Mesenchymal stem cell (in vitro differentiated cells and primary cell): ENCODE results near the gene SAV1.
A peak's percentile ranks its signal among the peaks of the same experiment; 100 is the strongest.

ENCODE experiments used
- DNase-seq: peaks from one replicate; pipeline ENCODE4 v3.0.0-alpha.2; 2013
- H2AFZ ChIP-seq: one replicate; pipeline ENCODE4 v1.6.1; 2013; ENCODE audit warnings: low read depth, mild to moderate bottlenecking, control low read depth, inconsistent platforms, low read length, moderate library complexity
- H2AK5ac ChIP-seq: 2 replicates; pipeline ENCODE4 v1.6.1; 2013; ENCODE audit warnings: low read length, moderate library complexity, mild to moderate bottlenecking, inconsistent platforms; ENCODE audit not compliant: severe bottlenecking
- H2BK120ac ChIP-seq: one replicate; pipeline ENCODE4 v1.6.1; 2013; ENCODE audit warnings: low read depth, mild to moderate bottlenecking, inconsistent platforms, low read length, moderate library complexity
- H2BK12ac ChIP-seq, 2 experiments: one replicate each; pipeline ENCODE4 v1.6.1; 2013; ENCODE audit warnings: inconsistent platforms in 2 of 2, low read length in 2 of 2, mild to moderate bottlenecking in 2 of 2, moderate library complexity in 2 of 2, control low read depth in 1 of 2
- H2BK15ac ChIP-seq: one replicate; pipeline ENCODE4 v1.6.1; 2013; ENCODE audit warnings: mild to moderate bottlenecking, low read depth, inconsistent platforms; ENCODE audit not compliant: poor library complexity, severe bottlenecking
- H2BK5ac ChIP-seq: 2 replicates; pipeline ENCODE4 v1.6.1; 2013; ENCODE audit warnings: low read depth, mild to moderate bottlenecking, low read length, control low read depth, inconsistent platforms; ENCODE audit not compliant: poor library complexity, severe bottlenecking
- H3K14ac ChIP-seq, 2 experiments: one replicate each; pipeline ENCODE4 v1.6.1; 2013; ENCODE audit warnings: inconsistent platforms in 2 of 2, low read length in 2 of 2, control low read depth in 1 of 2, mild to moderate bottlenecking in 1 of 2, moderate library complexity in 1 of 2
- H3K18ac ChIP-seq, 2 experiments: one replicate each; pipeline ENCODE4 v1.6.1; 2013; ENCODE audit warnings: inconsistent platforms in 2 of 2, low read length in 2 of 2, control low read depth in 1 of 2, low read depth in 1 of 2, mild to moderate bottlenecking in 1 of 2
- H3K23ac ChIP-seq, 2 experiments: one replicate each; pipeline ENCODE4 v1.6.1; 2013; ENCODE audit warnings: inconsistent platforms in 2 of 2, low read length in 2 of 2, mild to moderate bottlenecking in 2 of 2, moderate library complexity in 2 of 2, control low read depth in 1 of 2
- H3K27ac ChIP-seq: 2 replicates; pipeline ENCODE4 v1.5.1; 2013; ENCODE audit warnings: mild to moderate bottlenecking, moderate library complexity, low read length, control low read depth, inconsistent platforms; ENCODE audit not compliant: poor library complexity, severe bottlenecking
- H3K27me3 ChIP-seq, 2 experiments: 2 replicates each; pipeline versions ENCODE4 v1.6.1 to v1.7.0; 2013; ENCODE audit warnings: low read length in 2 of 2, mild to moderate bottlenecking in 2 of 2, moderate library complexity in 2 of 2, control low read depth in 1 of 2, inconsistent platforms in 1 of 2; ENCODE audit not compliant: control insufficient read depth in 1 of 2, insufficient read depth in 1 of 2
- H3K36me3 ChIP-seq, 2 experiments: 2 replicates each; pipeline versions ENCODE4 v1.6.1 to v1.7.0; 2013; ENCODE audit warnings: low read length in 2 of 2, control low read depth in 1 of 2, inconsistent platforms in 1 of 2, low read depth in 1 of 2, mild to moderate bottlenecking in 1 of 2; ENCODE audit not compliant: insufficient read depth in 2 of 2, control insufficient read depth in 1 of 2
- H3K4ac ChIP-seq, 2 experiments: one replicate each; pipeline ENCODE4 v1.6.1; 2013; ENCODE audit warnings: inconsistent platforms in 2 of 2, low read length in 2 of 2, mild to moderate bottlenecking in 2 of 2, moderate library complexity in 2 of 2, control low read depth in 1 of 2, low read depth in 1 of 2
- H3K4me1 ChIP-seq: 2 replicates; pipeline ENCODE4 v1.6.1; 2013; ENCODE audit warnings: low read depth, low read length, control low read depth; ENCODE audit not compliant: control insufficient read depth, insufficient read depth
- H3K4me2 ChIP-seq: 2 replicates; pipeline ENCODE4 v1.6.1; 2013; ENCODE audit warnings: low read length, mild to moderate bottlenecking, inconsistent platforms; ENCODE audit not compliant: poor library complexity, severe bottlenecking
- H3K4me3 ChIP-seq, 2 experiments: 2 replicates each; pipeline versions ENCODE4 v1.5.1 to v1.7.0; 2013; ENCODE audit warnings: low read length in 2 of 2, mild to moderate bottlenecking in 2 of 2, control low read depth in 1 of 2, low read depth in 1 of 2; ENCODE audit not compliant: insufficient read depth in 1 of 2
- H3K79me1 ChIP-seq: replicated peaks from 2 replicates; pipeline ENCODE4 v1.6.1; 2013; ENCODE audit warnings: mild to moderate bottlenecking, control low read depth, low read length, inconsistent platforms; ENCODE audit not compliant: poor library complexity, severe bottlenecking
- H3K9ac ChIP-seq: 2 replicates; pipeline ENCODE4 v1.7.0; 2013; ENCODE audit warnings: mild to moderate bottlenecking, low read length, moderate library complexity
- H3K9me3 ChIP-seq: 2 replicates; pipeline ENCODE4 v1.7.0; 2013; ENCODE audit warnings: mild to moderate bottlenecking, low read length; ENCODE audit not compliant: control insufficient read depth
- H4K8ac ChIP-seq: one replicate; pipeline ENCODE4 v1.6.1; 2013; ENCODE audit warnings: inconsistent platforms, mild to moderate bottlenecking, low read length, moderate library complexity
- H4K91ac ChIP-seq: one replicate; pipeline ENCODE4 v1.6.1; 2013; ENCODE audit warnings: mild to moderate bottlenecking, low read length, inconsistent platforms
- WGBS: methylation state at CpG from one replicate; pipeline ENCODE4 v1.1.7; 2013; ENCODE audit warnings: mixed read lengths; 5-methylcytosine and 5-hydroxymethylcytosine counted together

SAV1 gene

GRCh38 chr14:50602035-50602434 lies 66.1 kb downstream of the SAV1 start:
- Histone ChIP-seq H2BK120ac (no peak overlapping the region), H3K36me3 (no peaks in the 10 kb centered on the region), H4K8ac (no peak overlapping the region), H3K27me3 (no peaks in the 10 kb centered on the region), H3K4me1 (no peaks in the 10 kb centered on the region), H2AK5ac (no peak overlapping the region), H4K91ac (no peak overlapping the region), H3K79me1 (no peaks in the 10 kb centered on the region), H3K9me3 (no peaks in the 10 kb centered on the region), H3K4me3 (no peak overlapping the region), H2BK15ac (no peak overlapping the region), H3K14ac (no peak overlapping the region), H3K27ac (no peak overlapping the region), H2BK5ac (no peak overlapping the region), H2BK12ac (peak overlapping the region in 1 of 2 experiments; percentile 2), H3K4ac (no peak overlapping the region), H3K23ac (no peak overlapping the region), H3K4me2 (no peak overlapping the region), H2AFZ (peak overlapping the region; percentile 61), H3K9ac (no peak overlapping the region), H3K18ac (peak overlapping the region; percentile 8 to 29)
- 94% methylated on average over 3 of the region's 3 CpGs for WGBS
- no peak for DNase-seq

- peaks cover 0 to 3% of the 10 kb centered on the region in 2 experiments for H3K36me3 ChIP-seq
- 83% methylated on average over 1 of the region's 2 CpGs for WGBS
- no peak for DNase-seq
These were observed 66.7 kb downstream of the SAV1 start for GRCh38 chr14:50601394-50601793.

GRCh38 chr14:50600849-50601248 lies 67.3 kb downstream of the SAV1 start:
- Histone ChIP-seq H3K4me2 (no peak overlapping the region), H3K27me3 (no peaks in the 10 kb centered on the region), H3K27ac (peak overlapping the region; percentile 12), H3K4me1 (no peaks in the 10 kb centered on the region), H2BK12ac (no peak overlapping the region), H3K9me3 (no peaks in the 10 kb centered on the region), H3K36me3 (peaks cover 0 to 7% of the 10 kb centered on the region in 2 experiments), H3K4me3 (no peak overlapping the region), H2AK5ac (no peak overlapping the region), H3K18ac (no peak overlapping the region), H3K23ac (no peak overlapping the region), H3K79me1 (no peaks in the 10 kb centered on the region), H3K14ac (no peak overlapping the region), H2BK15ac (no peak overlapping the region), H4K91ac (no peak overlapping the region), H3K9ac (peak overlapping the region; percentile 82), H2AFZ (no peak overlapping the region), H3K4ac (no peak overlapping the region), H2BK120ac (no peak overlapping the region), H2BK5ac (no peak overlapping the region), H4K8ac (no peak overlapping the region)
- 38% methylated on average over 2 of the region's 5 CpGs for WGBS
- DNase-seq: peak; percentile 61

More at GRCh38 chr14:50601394-50601793, 66.7 kb downstream of the SAV1 start:
- Histone ChIP-seq H3K27ac (no peak overlapping the region), H3K4me2 (no peak overlapping the region), H2BK120ac (no peak overlapping the region), H2AFZ (no peak overlapping the region), H3K4me3 (no peak overlapping the region), H3K9me3 (no peaks in the 10 kb centered on the region), H3K9ac (peak overlapping the region; percentile 82), H2AK5ac (no peak overlapping the region), H3K14ac (no peak overlapping the region), H3K79me1 (no peaks in the 10 kb centered on the region), H3K27me3 (no peaks in the 10 kb centered on the region), H2BK12ac (no peak overlapping the region), H3K4ac (no peak overlapping the region), H2BK5ac (no peak overlapping the region), H2BK15ac (no peak overlapping the region), H4K91ac (no peak overlapping the region), H3K4me1 (no peaks in the 10 kb centered on the region), H4K8ac (no peak overlapping the region), H3K18ac (no peak overlapping the region), H3K23ac (no peak overlapping the region)

- Histone ChIP-seq H4K91ac (no peak overlapping the region), H3K23ac (no peak overlapping the region), H2BK120ac (no peak overlapping the region), H3K14ac (no peak overlapping the region), H3K9me3 (no peaks in the 10 kb centered on the region), H3K4me1 (no peaks in the 10 kb centered on the region), H2AFZ (no peak overlapping the region), H3K27me3 (no peaks in the 10 kb centered on the region), H2BK12ac (no peak overlapping the region), H3K36me3 (peaks cover 0 to 14% of the 10 kb centered on the region in 2 experiments), H2BK5ac (no peak overlapping the region), H3K4me2 (no peak overlapping the region), H3K18ac (no peak overlapping the region), H3K9ac (peak overlapping the region; percentile 82), H3K79me1 (no peaks in the 10 kb centered on the region), H4K8ac (no peak overlapping the region), H2BK15ac (no peak overlapping the region), H3K4me3 (no peak overlapping the region), H3K27ac (no peak overlapping the region), H3K4ac (no peak overlapping the region), H2AK5ac (no peak overlapping the region)
- DNase-seq: peak; percentile 64
- WGBS: 67% methylated on average over 1 of the region's 4 CpGs
These were observed 68.2 kb downstream of the SAV1 start for GRCh38 chr14:50599700-50600444.
